T follicular helper cell (primary cell): ENCODE measurements around the gene RSL24D1.

Source experiments
- DNase-seq: peaks from one replicate; pipeline ENCODE4 v3.0.0-alpha.2; 2020; ENCODE audit warnings: low read depth
- total RNA-seq, 2 experiments: gene quantifications; one replicate each; lab custom pipeline; 2026; lab: John Stamatoyannopoulos, UW

The RSL24D1 gene
- total RNA-seq: 192 to 535 reads per million in 2 experiments

DNA sequence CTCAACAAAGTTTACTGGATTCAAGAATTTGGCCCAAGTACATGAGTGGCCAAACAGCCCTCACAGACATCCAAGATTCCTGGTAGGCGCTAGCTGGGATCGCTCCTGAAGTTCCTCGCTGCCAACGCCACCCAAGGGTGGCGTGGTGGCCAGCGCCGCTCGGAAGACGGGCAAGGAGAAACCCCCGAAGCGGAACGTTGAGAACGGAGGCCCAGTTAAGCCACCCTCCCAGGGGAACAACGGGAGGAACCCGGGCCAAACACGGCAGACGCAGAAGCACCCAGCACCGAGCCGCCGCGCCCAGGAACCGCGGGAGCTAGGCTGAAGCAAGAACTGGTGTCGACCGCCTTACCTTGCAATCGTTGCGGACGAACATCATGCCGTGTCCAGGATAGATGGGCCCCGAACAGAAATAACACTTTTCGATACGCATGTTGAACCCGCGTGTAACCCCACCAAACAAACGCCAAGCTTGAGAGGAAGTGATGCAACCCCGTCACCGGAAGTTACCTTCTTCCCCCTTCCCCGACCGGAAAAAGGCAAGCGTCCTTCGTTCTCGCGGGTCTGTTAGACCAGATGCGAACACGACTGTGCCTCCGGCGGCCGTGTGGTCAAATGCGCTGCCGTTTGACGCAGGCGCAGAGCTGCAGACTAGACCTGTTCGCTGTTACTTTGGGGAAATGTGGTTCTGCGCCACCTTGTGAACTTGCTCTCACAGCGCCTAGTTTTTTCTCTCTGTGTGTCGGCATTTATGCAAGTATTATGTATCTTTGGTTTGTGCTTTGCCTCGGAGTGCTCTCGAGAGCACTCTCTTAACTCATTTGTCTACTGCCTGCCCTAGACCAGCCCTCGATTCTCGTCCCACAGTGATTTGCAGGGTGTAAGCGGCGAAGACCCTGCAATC lies at the start of gene RSL24D1:
TSS of gene RSL24D1 (minus strand) at position 484 of the 904 bp plus-strand sequence. CDS start at position 433, 51 bp downstream.
- peak; percentile 95 for DNase-seq

DNA sequence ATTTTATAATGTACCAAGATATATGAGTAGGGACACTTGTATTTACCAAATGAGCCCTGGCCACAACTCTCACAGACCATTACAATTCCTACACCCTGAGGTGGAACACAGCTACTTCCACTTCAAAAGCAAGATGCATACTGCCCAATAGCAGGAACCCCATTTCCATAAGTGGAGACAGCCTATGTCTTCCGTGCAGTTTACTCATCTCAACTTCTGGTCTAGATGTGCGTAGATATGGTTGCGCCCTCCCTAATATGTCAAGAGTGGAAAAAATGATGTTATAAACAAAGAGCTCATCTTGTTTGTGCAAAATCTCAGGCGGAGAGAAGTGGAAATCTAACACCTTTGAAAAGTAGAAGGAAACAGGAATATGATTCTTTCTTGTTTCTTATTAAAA lies 48.3 kb upstream of the RSL24D1 start:
- no peak for DNase-seq

DNA sequence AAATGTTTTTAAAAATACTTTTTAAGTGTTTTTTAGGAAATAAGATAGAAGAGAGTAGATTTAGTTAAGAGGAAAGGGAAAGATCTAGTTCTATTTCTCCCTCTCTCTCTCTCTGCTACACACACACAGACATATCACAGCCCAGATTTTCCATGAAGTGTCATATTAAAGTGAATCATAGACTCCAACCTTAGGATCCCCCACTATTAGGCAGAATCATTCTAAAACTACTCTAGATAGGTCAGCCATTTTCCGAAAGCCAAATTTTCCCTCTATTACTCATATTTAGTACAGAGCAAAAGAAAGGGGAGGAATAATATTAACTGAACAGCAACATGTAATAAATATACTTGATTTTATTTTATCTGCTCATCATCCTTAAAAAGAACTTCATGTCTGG lies 45.1 kb upstream of the RSL24D1 start:
- DNase-seq: no peak

DNA sequence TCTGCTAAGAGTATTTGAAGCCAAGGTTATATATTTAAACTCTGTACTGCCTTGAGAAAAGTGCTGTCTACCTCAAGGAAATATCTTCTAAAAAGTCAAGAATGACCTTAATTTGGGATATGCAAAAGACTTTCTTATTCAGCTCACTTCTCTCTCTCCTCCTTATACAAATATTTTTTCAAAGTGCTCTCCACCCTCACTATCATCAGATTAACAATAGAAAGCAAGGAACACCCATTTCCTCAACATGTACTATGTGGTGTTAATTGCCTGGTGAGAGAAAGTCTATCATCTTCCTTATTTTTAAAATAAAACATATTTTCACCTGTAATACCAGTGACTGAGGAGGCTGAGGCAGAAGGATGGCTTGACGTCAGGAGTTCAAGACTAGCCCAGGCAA lies 44.4 kb upstream of the RSL24D1 start:
- DNase-seq: no peak

DNA sequence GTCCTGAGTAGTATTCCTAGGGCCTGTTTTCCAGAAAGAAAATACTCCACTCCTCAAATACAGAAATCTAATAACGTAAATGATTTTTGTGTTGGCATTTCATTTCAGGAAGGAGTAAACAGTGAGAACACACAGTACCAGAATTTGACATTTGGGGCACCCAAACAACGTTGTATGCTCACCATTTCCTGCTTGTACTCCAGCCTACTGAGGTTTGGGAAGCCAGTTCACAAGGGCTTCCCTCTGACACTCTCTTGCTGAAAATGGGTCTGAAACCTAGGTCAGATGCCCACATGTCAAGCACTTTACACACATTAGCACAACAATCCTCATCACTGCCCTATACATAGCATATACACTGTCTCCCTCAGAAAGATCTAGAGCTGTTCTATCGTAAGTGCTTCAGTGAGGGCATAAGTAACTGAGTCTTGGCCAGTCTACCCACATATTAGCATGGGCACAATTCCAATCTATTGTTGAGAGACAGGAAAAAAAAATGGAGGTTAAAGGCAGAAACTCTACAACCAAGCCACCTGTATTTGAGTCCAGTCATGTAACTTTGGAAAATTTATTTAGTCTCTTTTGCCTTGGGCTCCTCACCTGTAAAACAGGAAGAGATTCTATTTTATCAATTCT lies 43.5 kb upstream of the RSL24D1 start:
- DNase-seq: no peak

DNA sequence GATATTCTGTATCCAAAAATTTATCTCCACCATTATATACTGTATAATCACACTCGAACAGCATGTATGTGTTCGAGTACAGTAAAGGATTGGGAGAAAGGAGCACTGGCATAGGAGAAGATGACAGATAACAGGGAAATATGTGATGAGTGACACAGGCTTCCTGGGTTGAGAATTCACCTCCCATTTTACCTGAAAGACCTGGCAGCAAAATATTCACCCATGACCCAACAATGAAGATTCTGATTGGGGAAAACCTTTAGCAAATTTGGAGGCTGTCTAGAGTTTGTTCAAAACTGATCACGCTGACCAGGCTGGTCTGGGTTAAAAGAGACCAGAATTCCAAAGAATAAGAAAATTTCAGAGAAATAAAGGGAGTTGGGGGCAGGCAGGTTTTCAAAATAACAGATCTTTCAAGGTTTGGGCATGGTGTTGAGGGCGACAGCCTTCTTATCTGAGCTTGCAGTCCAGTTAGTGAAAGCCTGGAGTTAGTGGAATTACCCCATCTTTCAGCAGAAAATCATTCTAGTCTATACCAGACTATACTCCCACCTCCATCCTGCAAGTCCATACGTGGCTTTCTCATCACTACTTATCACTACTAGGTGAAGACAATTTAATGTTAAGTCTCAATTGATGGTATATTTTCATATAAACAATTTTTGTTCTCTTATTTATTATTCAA lies 42.8 kb upstream of the RSL24D1 start:
- no peak for DNase-seq

DNA sequence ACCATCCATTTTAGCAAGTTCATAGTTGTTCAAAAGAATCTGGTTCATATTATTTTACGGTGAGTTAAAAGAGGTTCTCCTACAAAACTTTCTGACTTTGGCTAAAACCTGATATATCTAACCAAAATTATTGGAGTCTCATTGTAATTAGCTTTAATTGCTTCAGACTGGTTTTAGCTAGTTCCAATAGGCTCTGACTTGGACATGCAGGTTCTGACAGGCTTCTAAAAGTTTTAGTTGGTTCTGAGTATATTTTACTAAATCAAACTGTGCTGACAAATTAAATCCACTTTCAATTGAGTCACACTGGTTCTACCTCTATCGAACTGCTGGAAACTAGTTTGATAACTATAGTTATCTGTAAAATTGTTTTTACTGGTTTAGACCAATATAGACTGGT lies 42.1 kb upstream of the RSL24D1 start:
- no peak for DNase-seq

DNA sequence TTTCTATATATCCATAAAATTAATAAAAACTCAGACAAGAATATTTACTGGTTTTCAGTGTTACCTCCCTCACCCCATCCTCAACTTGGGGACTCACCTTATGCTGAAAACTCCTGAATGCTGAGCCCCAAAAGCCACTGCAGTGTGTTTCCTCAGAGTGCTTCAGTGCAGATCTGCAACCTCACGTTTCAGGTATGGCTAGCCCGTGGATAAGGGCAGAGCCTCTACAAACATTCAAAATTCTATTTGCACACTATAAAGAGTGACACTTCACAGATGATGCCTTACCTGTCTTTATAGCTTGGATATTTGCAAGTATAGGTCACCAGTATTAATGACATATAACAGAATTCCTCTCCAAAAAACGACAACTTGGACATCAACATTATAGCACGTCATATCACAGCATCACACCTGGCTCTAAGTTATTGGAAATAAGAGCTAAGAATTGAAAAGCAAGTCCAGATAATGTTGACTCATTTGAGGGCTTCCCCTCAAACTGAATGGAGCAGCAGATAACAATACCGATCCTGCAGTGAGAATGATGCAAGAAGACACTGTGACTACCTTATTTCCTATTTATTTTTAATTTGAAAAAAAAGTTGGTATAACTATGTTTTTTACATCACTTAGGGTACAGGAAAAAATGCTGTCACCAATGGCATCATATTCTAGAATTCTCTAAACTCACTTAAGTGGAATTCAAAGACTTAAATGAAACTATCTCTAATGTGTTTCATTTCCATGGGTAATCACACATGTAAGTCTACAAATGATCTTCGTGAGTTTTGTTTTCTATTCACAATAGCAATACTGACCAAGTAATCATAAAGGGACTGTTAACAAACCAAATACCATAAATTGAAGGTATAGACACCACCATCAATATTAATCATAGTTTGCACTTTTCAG lies 40.7 kb upstream of the RSL24D1 start:
- no peak for DNase-seq

DNA sequence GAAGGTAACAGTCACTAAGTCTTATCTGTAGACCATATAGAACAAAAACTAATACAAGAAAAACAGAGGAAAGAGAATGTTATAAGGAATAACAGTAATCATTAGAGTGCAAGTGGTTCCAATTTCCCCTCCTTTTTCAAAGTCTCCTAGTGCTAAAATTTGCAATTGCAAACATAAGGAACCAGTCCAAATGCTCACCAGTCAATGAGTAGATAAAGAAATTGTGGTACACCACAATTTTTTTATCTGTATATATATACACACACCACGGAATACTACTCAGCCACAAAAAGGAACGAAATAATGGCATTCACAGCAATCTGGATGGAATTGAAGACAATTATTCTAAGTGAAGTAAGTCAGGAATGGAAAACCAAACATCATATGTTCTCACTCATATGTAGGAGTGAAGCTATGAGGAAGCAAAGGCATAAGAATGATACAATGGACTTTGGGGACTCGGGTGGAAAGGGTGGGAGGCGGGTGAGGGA lies 38.9 kb upstream of the RSL24D1 start:
- no peak for DNase-seq

DNA sequence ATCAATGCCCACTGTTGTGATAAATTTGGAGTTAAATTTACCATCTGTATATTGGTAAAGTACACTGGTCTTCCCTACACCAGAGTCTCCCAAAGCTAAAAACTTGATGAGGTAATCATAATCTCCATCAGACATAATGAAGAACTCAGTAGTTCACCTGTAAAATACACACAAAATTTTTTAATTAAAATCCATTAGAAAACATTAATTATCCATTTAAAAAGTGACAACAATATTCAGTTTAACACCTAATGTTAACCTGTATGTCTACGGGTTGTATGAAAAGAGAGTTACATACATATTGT lies 38.0 kb upstream of the RSL24D1 start:
- no peak for DNase-seq

DNA sequence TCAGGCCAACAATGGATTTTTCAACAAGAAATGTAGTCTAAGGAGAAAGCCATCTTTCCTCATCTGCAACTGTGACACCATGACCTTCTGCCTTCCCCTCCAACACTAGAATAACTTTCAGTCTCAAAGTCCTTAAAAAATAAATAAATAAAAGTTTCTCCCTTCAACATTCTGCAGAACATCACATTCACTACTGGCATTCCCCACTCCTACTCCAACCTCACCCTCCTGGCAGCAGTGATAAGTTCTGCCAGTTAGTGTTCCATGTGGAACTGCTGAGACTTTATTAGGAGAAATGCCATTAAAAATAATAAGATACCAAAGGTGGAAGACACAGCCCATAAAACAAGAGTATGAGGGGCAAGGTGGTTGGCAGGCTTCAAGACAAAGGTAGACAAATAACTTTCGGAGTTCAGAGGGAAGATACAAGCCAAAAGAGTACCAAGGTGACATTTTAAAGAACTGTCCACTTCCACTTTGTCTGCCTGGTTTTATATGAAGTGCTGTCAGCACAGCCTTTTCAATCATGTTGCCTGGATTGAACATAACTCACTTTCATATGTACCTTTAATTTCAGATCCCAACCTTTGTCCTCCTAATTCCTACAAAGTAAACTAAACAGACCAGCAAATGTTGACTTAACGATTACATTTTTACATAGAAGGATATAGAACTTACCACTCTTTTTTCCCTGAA lies 37.5 kb upstream of the RSL24D1 start:
- no peak for DNase-seq

DNA sequence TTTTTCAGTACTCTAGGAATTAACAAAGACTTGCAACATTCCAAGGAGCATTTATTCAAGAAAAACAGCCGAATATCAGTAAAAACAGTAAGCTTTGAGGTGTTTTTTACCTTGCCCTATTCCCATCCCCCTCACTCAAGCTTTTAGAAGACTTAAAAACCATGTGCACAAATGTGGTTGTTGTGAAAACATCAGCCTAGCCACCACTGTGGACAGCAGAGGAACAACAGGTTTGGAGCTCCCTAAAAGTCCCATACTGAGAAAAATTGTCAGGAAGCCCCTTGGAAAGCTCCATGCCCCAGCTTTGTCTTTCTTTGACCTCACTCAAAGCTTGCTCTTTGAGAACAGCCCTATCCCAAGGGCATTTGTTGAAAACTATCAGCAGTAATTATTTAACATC lies 34.7 kb upstream of the RSL24D1 start:
- no peak for DNase-seq

DNA sequence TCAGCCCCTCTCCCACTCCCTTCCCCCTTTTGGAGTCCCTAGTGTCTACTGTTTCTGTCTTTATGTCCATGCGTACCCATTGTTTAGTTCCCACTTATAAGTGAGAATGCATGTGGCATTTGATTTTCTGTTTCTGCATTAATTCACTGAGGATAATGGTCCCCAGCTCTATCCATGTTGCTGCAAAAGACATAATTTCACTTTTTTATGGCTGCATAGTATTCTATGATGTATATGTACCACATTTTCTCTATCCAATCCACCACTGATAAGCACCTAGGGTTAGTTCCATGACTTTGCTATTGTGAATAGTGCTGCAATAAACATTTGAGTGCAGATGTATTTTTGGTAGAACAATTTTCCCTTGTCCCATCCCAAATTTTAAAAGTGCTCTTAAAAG lies 34.2 kb upstream of the RSL24D1 start:
- DNase-seq: no peak

DNA sequence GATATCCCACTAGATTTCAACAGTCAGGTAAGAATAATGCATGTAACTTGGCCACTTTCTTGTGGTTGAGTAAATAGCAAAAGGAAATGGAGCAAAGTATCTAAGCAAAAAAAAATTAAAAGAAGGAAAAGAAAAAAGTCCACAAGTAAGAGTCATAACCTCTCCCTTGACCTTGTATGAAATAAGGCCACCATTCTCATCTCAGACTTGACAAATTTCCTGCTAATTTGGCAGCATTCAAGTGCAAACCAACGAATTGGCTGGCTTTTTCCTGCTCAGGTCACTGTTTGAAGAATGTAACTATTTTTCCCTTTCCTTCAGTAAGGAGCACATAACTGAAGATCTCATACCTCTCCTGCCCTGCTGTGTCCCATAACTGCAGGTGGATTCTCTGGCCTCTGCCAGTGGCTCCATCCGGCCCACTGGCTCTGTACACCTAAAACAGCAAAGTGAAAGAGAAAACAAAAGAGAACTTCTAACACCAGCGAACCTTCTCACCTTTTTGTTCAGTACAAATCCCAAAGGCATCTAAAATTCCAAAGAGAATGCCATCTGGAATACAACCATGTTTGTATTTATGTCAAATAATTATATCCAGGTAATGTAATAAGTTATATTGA lies 33.4 kb upstream of the RSL24D1 start:
- no peak for DNase-seq

DNA sequence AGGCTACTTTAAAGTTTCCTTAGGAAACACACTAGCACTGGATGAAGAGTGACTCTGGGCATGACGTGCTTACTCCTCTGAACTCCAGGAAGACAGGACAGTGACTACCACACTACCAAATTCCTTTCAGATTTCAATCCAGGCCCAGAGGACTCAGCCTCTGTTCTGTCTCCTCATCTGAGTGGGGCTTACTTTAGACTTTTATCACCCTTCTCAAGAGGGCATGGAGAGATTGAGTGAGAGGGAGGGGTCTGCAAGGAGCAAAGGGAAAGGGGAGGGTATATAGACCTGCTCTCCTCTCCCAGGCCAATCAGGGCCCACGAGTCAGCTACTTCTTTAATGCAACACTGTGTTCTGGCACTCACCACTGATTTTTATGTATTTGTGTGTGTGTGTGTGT lies 29.4 kb upstream of the RSL24D1 start:
- DNase-seq: no peak

DNA sequence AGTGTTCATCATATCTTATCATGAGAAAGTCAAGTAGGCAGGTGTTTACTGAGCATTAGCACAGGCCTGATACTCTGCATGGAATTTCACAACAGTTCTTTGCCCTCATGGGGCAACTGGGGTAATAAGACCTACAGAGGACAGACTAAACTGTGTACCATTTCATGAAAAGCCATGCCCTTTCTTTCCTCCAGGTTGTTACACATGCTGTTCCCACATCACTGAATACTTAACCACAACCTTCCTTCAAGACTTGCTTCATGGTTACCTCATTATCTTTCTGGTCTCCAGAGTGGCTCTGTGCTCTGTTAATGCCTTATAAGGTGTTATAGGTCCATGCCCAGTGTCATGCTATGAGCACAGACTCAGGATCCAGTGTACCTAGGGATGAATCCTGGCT lies 28.2 kb upstream of the RSL24D1 start:
- DNase-seq: no peak

DNA sequence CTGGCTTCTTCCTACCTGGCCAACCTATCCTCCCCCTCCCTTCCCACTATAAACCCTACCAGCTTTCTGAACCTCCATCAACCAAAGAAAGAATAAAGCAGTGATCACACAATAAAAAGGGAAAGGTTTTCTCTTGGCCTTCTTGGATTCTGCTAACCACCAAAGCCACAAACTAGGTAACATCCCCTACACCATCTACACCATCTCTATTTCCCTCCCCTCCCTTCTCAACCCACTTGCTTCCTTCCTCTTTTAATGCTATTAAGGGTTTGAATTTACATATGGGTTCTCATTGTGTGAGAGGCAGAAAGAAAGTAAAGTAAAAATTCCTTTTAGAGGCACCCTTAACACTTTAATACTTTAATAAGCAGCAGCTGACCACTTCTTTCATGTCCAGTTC lies 25.8 kb upstream of the RSL24D1 start:
- no peak for DNase-seq

DNA sequence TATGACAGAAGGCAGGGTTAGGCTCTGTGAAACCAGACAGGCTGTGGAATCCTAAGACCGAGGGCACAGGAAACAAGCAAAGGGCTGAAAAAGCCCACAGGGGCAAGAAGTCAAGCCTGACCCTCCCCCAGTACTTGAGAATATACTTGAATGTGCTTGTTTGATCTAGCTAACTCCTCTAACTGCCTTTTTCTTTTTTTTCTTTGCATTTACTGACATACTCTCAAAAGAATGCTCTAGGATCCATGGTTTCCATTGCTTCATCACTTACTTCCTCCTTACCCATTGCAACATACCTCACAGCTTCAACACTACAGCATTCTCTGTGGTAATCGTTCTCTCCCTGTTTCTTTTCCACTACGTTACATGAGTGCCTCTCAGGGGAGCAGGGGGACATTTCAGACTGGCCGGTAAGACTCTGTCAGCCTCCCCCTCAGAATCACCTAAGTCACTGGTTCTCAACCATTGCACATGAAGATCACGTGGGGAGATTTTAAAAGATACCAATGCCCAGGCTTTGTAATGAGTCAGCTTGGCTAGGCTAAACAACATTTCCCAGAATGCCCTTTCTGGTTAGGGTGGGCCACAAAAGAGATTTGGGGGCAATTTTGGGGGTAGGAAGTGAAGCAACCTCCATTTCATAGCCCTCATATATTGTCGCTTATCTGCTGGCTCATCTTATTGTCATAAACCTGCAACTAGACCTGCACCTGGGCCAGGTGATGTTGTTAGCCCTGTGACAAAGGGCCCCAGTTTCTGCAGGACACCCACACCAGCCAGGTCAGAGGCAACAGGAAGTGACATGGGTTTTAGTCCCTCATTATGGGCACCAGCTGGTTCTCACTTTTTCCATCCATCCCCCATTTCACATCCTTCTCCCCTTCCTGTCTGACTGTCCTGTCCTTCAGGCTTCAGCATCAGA lies 24.6 kb upstream of the RSL24D1 start:
- DNase-seq: no peak

DNA sequence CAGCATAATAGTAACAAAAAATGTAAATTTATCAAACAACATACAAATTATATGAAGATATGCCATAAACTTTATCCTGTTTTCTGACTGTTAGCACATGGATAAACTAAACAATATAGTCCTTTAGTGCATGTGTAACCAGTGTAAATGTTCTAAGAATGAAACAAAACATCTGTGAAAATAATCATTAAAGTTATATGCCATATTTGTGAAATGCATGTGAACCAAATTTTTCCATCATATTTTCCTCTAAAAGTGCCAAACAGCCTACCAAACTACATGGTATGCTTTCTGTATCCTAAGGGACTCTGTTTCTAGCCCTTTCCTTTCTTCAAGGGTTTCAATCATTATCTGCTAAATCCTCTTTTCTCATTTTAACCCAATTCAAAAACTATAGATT lies 23.9 kb upstream of the RSL24D1 start:
- no peak for DNase-seq

DNA sequence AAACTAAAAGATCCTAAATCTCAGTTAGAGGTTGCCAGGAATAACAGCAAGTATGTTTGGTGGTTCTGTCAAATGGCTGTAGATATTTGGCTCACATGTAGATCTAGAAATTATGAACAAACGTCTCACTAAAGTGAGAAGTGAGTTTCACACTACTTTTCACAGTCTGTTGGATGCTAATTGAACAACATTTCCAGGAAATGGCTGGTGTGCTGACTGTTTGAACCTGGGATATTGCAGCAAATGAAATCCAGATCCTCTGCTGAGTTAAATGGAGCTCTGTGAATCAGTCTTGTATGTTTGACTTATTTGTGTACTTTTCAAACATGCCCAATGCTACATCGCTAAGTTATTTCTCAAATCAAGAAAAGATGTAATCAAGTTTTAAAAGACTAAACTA lies 21.3 kb upstream of the RSL24D1 start:
- DNase-seq: no peak
